ENCODE data around the gene DYNLRB1. TPM values are rescaled to one million over a fixed set of nuclear protein-coding genes. Genes with fewer than 3 reads are reported as not detected.

Gene DYNLRB1
- total RNA-seq, 6 donors from 2014 or later: 77.5 to 156 (median 122) TPM

- no peaks in the 10 kb centered on the region for H3K27me3 ChIP-seq
- H3K27ac ChIP-seq: no peak overlapping the region
- no peaks in the 10 kb centered on the region for H3K9me3 ChIP-seq
- peaks cover 0 to 29% (median 8%) of the 10 kb centered on the region in 4 donors for H3K36me3 ChIP-seq
- 96 to 97% methylated on average over 3 to 5 of the region's 5 CpGs for WGBS, 2 donors
- ATAC-seq (ENCODE audit: low FRiP score in 2 of 2): no peak
- no peak for TF ChIP-seq CTCF (IDR thresholded peaks at IDR 0.05)
- no peak for TF ChIP-seq POLR2AphosphoS5 (IDR thresholded peaks at IDR 0.05)
- TF ChIP-seq POLR2A (IDR thresholded peaks at IDR 0.05): no peak
- TF ChIP-seq EP300 (IDR thresholded peaks at IDR 0.05): no peak
- peaks cover 0 to 12% (median 8%) of the 10 kb centered on the region in 4 donors for H3K4me1 ChIP-seq
- H3K4me3 ChIP-seq: no peak overlapping the region
- no peak for DNase-seq
Measured at GRCh38 chr20:34575271-34575670, 59.0 kb downstream of the DYNLRB1 start.

GRCh38 chr20:34575756-34576155, 59.5 kb downstream of the DYNLRB1 start:
- Histone ChIP-seq H3K27ac (no peak overlapping the region), H3K4me3 (no peak overlapping the region), H3K4me1 (peaks cover 0 to 12% (median 8%) of the 10 kb centered on the region in 4 donors), H3K9me3 (no peaks in the 10 kb centered on the region), H3K36me3 (peaks cover 0 to 31% (median 8%) of the 10 kb centered on the region in 4 donors), H3K27me3 (no peaks in the 10 kb centered on the region)
- TF ChIP-seq POLR2A (IDR thresholded peaks at IDR 0.05) (no peak), CTCF (IDR thresholded peaks at IDR 0.05) (no peak), EP300 (IDR thresholded peaks at IDR 0.05) (no peak), POLR2AphosphoS5 (IDR thresholded peaks at IDR 0.05) (no peak)
- DNase-seq (no peak), ATAC-seq (ENCODE audit: low FRiP score in 2 of 2) (no peak)
- WGBS, 2 donors: 98 to 100% methylated on average over 4 of the region's 4 CpGs

GRCh38 chr20:34577061-34577460, 60.8 kb downstream of the DYNLRB1 start:
- peaks cover 0 to 20% (median 10%) of the 10 kb centered on the region in 4 donors for H3K4me1 ChIP-seq
- H3K27me3 ChIP-seq: no peaks in the 10 kb centered on the region
- ATAC-seq (ENCODE audit: low FRiP score in 2 of 2) (no peak), DNase-seq (no peak)
- H3K27ac ChIP-seq: no peak overlapping the region
- peaks cover 0 to 28% (median 8%) of the 10 kb centered on the region in 4 donors for H3K36me3 ChIP-seq
- TF ChIP-seq POLR2AphosphoS5 (IDR thresholded peaks at IDR 0.05) (no peak), POLR2A (IDR thresholded peaks at IDR 0.05) (no peak), CTCF (IDR thresholded peaks at IDR 0.05) (no peak), EP300 (IDR thresholded peaks at IDR 0.05) (no peak)
- H3K4me3 ChIP-seq: no peak overlapping the region
- 98 to 100% methylated on average over 4 of the region's 4 CpGs for WGBS, 2 donors
- H3K9me3 ChIP-seq: no peaks in the 10 kb centered on the region

GRCh38 chr20:34578025-34578424, 61.8 kb downstream of the DYNLRB1 start:
- peaks cover 0 to 21% (median 10%) of the 10 kb centered on the region in 4 donors for H3K4me1 ChIP-seq
- WGBS, 2 donors: 52 to 69% methylated on average over 2 of the region's 2 CpGs
- H3K9me3 ChIP-seq: no peaks in the 10 kb centered on the region
- DNase-seq (no peak), ATAC-seq (ENCODE audit: low FRiP score in 2 of 2) (peak in 1 of 2 donors; percentile 54)
- H3K36me3 ChIP-seq: peaks cover 0 to 25% (median 8%) of the 10 kb centered on the region in 4 donors
- H3K27ac ChIP-seq: peak overlapping the region in 1 of 4 donors; percentile 32
- H3K4me3 ChIP-seq: no peak overlapping the region
- TF ChIP-seq EP300 (IDR thresholded peaks at IDR 0.05) (no peak), POLR2AphosphoS5 (IDR thresholded peaks at IDR 0.05) (no peak), CTCF (IDR thresholded peaks at IDR 0.05) (no peak), POLR2A (IDR thresholded peaks at IDR 0.05) (no peak)
- no peaks in the 10 kb centered on the region for H3K27me3 ChIP-seq

- Histone ChIP-seq H3K4me3 (no peak overlapping the region), H3K27me3 (no peaks in the 10 kb centered on the region), H3K36me3 (peaks cover 0 to 25% (median 6%) of the 10 kb centered on the region in 4 donors), H3K27ac (peak overlapping the region in 1 of 4 donors; percentile 32), H3K9me3 (no peaks in the 10 kb centered on the region), H3K4me1 (peaks cover 0 to 21% (median 10%) of the 10 kb centered on the region in 4 donors)
- no peak for TF ChIP-seq POLR2A (IDR thresholded peaks at IDR 0.05)
- TF ChIP-seq EP300 (IDR thresholded peaks at IDR 0.05): no peak
- TF ChIP-seq POLR2AphosphoS5 (IDR thresholded peaks at IDR 0.05): no peak
- no peak for TF ChIP-seq CTCF (IDR thresholded peaks at IDR 0.05)
- DNase-seq (no peak), ATAC-seq (ENCODE audit: low FRiP score in 2 of 2) (no peak)
- 78 to 90% methylated on average over 6 of the region's 6 CpGs for WGBS, 2 donors
Measured at GRCh38 chr20:34578521-34578920, 62.3 kb downstream of the DYNLRB1 start.
